Erythroblast (primary cell): ENCODE data around the gene MMP21.

Source experiments
- GATA1 ChIP-seq: IDR thresholded peaks from 2 replicates; pipeline ENCODE4 v1.6.1; 2011; ENCODE audit warnings: low read depth, mild to moderate bottlenecking, control low read depth, low read length, moderate library complexity
- POLR2A ChIP-seq: IDR thresholded peaks from 2 replicates; pipeline ENCODE4 v1.6.1; 2011; ENCODE audit warnings: mild to moderate bottlenecking, low read length

GRCh38 chr10:125720002-125720382, 55.6 kb downstream of the MMP21 start:
- TF ChIP-seq POLR2A, result no peak
- no peak for TF ChIP-seq GATA1
